Neural crest cell (in vitro differentiated cells): ENCODE results near the gene MAP3K6. TPM values are rescaled to one million over a fixed set of nuclear protein-coding genes. Genes with fewer than 3 reads are reported as not detected.
A peak's percentile ranks its signal among the peaks of the same experiment; 100 is the strongest.

Source experiments
- DNase-seq: peaks from one replicate; pipeline ENCODE4 v3.0.0; 2021; ENCODE audit warnings: low read depth, mixed read lengths, low spot score
- H3K27ac Mint-ChIP-seq: one replicate; pipeline ENCODE4 v1.8.0; 2021; ENCODE audit warnings: mild to moderate bottlenecking, mixed read lengths; ENCODE audit not compliant: unreplicated experiment
- H3K27me3 Mint-ChIP-seq: 2 replicates; pipeline ENCODE4 v1.8.0; 2021; ENCODE audit warnings: low read depth, mild to moderate bottlenecking, mixed read lengths
- H3K36me3 Mint-ChIP-seq: 2 replicates; pipeline ENCODE4 v1.8.0; 2021; ENCODE audit warnings: low read depth, mild to moderate bottlenecking, mixed read lengths
- H3K4me1 Mint-ChIP-seq: 2 replicates; pipeline ENCODE4 v1.8.0; 2021; ENCODE audit warnings: mixed read lengths
- H3K4me3 Mint-ChIP-seq: one replicate; pipeline ENCODE4 v1.8.0; 2021; ENCODE audit warnings: mild to moderate bottlenecking, mixed read lengths
- H3K9me3 Mint-ChIP-seq: 2 replicates; pipeline ENCODE4 v1.8.0; 2021; ENCODE audit warnings: mixed read lengths
- total RNA-seq: library from RNA; stranded (reverse); gene quantifications from 2 replicates; pipeline ENCODE4 v1.2.1, GENCODE V29; 2021
- TF ChIP-seq, protein P1 (sequence below): fragments of 200-600 bp; sonication (generic); conservative IDR thresholded peaks from 2 replicates; pipeline ENCODE4 v1.5.0; 2021; ENCODE audit warnings: antibody characterized with exemption, mild to moderate bottlenecking

The MAP3K6 gene
- total RNA-seq, 1 donor from 2014 or later: 13.6 TPM

DNA sequence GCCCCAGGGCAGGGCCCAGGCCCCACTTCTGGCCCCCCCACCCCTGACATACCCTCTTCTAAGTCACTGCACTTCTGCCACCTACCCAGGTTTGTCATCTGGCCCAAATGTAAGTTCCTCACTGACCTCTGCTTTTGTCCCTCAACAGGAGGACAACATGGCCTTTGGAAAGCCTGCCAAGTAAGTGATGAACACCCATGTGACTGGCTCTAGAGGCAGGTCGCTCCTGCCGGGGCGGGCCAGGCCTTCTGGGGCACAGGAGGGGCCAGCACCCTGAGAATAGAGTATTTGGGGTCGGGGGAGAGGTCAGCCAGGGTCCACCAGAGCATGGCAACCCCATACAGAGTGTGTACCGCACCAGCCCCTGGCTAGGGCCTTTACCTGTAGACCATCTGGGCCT, 34.8 kb downstream of the MAP3K6 start:
- Mint-ChIP-seq H3K27ac (no peak overlapping the region), H3K36me3 (peaks cover 5% of the 10 kb centered on the region), H3K9me3 (no peaks in the 10 kb centered on the region), H3K4me3 (no peak overlapping the region), H3K27me3 (no peaks in the 10 kb centered on the region), H3K4me1 (no peaks in the 10 kb centered on the region)
- DNase-seq: no peak
- TF ChIP-seq, protein P1, sequence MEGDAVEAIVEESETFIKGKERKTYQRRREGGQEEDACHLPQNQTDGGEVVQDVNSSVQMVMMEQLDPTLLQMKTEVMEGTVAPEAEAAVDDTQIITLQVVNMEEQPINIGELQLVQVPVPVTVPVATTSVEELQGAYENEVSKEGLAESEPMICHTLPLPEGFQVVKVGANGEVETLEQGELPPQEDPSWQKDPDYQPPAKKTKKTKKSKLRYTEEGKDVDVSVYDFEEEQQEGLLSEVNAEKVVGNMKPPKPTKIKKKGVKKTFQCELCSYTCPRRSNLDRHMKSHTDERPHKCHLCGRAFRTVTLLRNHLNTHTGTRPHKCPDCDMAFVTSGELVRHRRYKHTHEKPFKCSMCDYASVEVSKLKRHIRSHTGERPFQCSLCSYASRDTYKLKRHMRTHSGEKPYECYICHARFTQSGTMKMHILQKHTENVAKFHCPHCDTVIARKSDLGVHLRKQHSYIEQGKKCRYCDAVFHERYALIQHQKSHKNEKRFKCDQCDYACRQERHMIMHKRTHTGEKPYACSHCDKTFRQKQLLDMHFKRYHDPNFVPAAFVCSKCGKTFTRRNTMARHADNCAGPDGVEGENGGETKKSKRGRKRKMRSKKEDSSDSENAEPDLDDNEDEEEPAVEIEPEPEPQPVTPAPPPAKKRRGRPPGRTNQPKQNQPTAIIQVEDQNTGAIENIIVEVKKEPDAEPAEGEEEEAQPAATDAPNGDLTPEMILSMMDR: no peak

DNA sequence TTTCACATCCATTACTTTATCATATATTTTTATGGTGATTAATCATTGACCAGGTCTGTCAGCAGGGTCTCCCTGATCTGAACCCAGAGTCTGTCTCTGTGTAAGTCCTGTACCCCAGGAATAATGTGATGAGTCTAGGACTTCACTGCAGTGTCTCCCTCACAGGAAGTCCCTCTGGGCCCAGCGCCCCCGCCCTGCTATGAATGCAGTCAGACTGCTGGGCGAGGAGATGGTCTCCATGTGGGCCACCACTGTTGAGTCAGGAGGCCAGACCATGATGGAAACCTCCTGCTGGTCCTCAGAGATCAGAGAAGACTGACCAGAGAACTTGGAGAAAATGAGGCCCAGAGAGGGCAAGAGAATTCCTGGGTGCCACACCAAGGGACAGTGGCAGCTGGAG, 35.3 kb downstream of the MAP3K6 start:
- H3K27ac Mint-ChIP-seq: no peak overlapping the region
- TF ChIP-seq, protein P1: no peak
- H3K9me3 Mint-ChIP-seq: no peaks in the 10 kb centered on the region
- DNase-seq: no peak
- no peaks in the 10 kb centered on the region for H3K4me1 Mint-ChIP-seq
- no peaks in the 10 kb centered on the region for H3K27me3 Mint-ChIP-seq
- no peak overlapping the region for H3K4me3 Mint-ChIP-seq
- peaks cover 5% of the 10 kb centered on the region for H3K36me3 Mint-ChIP-seq

DNA sequence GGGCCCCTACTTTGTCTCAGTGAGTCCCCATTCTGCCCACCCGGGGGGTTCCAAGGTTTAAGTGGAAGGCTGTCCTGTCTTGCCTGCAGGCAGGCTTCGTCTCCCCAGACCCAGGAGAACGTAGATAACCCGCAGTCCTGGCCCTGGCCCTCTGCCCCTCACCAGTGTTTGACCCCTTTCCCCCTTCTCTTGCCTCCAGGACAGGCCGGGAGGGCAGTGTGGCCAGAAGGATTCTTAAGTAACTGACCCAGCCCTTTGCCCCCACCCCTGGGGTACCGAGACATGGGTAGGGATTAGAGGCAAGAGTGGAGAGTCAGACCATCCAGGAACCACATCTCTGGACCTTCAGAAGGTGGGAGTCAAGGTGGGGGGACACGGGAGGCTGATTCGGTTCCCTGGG, 36.0 kb downstream of the MAP3K6 start:
- TF ChIP-seq, protein P1: no peak
- H3K4me1 Mint-ChIP-seq: no peaks in the 10 kb centered on the region
- peaks cover 5% of the 10 kb centered on the region for H3K36me3 Mint-ChIP-seq
- no peaks in the 10 kb centered on the region for H3K9me3 Mint-ChIP-seq
- H3K4me3 Mint-ChIP-seq: no peak overlapping the region
- H3K27ac Mint-ChIP-seq: no peak overlapping the region
- no peaks in the 10 kb centered on the region for H3K27me3 Mint-ChIP-seq
- no peak for DNase-seq

DNA sequence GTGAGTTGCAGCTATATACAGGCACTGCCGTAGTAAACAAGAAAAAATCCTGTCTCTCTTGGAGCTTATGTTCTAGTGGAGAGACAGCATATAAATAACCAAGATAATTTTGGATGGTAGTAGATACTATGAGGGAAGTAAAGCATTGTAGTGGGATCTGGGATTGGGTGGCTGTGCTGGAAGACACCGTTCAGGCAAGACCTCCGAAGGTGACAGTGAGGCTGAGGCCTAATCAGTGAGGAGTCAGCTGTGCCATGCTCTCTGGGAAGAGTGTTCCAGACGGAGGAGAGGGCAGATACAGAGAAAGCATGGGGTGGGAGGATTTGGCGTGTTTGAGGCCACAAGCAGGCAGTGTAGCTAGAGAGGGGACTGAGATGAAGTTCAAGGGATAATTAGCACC, 38.8 kb downstream of the MAP3K6 start:
- DNase-seq: no peak
- H3K9me3 Mint-ChIP-seq: no peaks in the 10 kb centered on the region
- no peak overlapping the region for H3K27ac Mint-ChIP-seq
- H3K4me1 Mint-ChIP-seq: peaks cover 7% of the 10 kb centered on the region
- TF ChIP-seq, protein P1: no peak
- H3K27me3 Mint-ChIP-seq: no peaks in the 10 kb centered on the region
- H3K36me3 Mint-ChIP-seq: peaks cover 4% of the 10 kb centered on the region
- H3K4me3 Mint-ChIP-seq: no peak overlapping the region

DNA sequence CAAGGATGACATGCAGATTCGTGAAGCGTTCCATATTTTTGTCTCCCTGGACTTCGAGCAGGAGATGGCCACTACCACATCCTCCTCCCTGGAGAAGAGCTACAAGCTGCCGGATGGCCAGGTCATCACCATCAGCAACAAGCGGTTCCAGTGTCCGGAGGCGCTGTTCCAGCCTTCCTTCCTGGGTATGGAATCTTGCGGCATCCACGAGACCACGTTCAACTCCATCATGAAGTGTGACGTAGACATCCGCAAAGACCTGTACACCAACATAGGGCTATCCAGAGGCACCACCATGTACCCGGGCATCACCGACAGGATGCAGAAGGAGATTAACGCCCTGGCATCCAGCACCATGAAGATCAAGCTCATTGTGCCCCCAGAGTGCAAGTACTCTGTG, 41.5 kb downstream of the MAP3K6 start:
- no peaks in the 10 kb centered on the region for H3K36me3 Mint-ChIP-seq
- peak overlapping the region; percentile 81 for H3K4me3 Mint-ChIP-seq
- TF ChIP-seq, protein P1: no peak
- H3K27me3 Mint-ChIP-seq: peaks cover 3% of the 10 kb centered on the region
- H3K4me1 Mint-ChIP-seq: peaks cover 14% of the 10 kb centered on the region
- DNase-seq: no peak
- H3K27ac Mint-ChIP-seq: no peak overlapping the region
- H3K9me3 Mint-ChIP-seq: no peaks in the 10 kb centered on the region
